ENCODE results near the gene ANO4.

Gene ANO4

GRCh38 chr12:100794441-100795173 lies at the start of gene ANO4:
Gene ANO4 (plus strand): TSS chr12:100794776. CDS start chr12:100901786, 107,010 bp downstream.
- DNase-seq = no peak

GRCh38 chr12:100745378-100746071 lies 49.1 kb upstream of the ANO4 start:
- no peak for DNase-seq

DNA sequence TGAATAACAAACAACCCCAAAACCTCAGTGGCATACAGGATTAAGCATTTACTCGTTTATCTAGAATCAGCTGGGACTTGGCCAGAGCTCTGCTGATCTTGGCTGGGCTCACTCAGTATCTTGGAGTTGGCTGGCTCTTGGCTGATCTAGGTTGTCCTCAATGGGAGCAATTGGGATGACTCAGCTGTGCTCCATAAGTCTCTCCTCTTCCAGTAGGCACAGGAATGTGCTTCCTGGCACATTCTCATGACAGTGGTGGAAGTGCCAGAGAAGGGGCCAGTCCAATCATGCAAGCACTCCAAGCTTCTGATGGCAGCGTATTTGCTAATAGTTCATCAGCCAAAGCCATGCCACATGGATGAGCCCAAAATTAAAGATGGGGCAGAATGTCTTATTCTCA lies 41.7 kb upstream of the ANO4 start:
- no peak for DNase-seq

- DNase-seq = no peak
Observed at GRCh38 chr12:100753837-100754236, 40.7 kb upstream of the ANO4 start.

DNA sequence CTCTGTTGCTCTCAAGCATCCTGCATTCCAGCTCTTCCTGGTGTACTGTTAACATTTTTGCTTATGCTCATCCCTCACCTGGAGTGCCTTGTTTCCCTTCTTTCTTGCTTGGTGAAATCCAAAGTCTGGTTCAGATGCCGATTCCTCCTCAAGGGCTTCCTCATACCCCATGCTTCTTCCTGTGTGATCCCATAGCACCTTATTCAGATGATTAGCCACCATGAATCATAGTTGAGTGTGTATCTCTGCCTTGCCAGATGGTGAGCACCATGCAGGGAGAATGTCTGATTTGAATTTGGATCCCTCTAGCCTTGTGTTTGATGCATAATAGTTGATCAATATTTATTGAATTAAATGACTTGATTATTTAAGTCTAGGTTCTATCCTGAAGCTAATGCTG lies 39.4 kb upstream of the ANO4 start:
- DNase-seq = no peak

DNA sequence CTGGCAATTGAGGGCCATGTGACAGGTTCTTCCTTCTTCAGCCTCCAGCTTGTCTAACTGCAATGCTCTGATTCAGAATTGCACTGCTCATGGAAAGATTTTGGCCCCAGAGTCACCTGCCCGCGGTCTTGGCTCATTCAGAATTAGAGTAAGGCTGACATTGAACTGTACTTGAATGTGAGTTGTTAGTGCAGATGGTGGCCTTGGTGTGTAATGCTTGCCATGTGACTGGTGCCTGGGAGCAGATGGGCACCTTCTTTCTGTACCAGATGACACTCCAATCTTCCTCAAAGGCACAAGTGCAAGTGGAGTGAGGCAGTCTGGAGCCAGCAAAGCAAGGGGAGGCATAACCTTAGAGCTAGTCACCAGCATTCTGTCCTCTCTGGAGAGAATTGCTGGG lies 36.5 kb upstream of the ANO4 start:
- no peak for DNase-seq

DNA sequence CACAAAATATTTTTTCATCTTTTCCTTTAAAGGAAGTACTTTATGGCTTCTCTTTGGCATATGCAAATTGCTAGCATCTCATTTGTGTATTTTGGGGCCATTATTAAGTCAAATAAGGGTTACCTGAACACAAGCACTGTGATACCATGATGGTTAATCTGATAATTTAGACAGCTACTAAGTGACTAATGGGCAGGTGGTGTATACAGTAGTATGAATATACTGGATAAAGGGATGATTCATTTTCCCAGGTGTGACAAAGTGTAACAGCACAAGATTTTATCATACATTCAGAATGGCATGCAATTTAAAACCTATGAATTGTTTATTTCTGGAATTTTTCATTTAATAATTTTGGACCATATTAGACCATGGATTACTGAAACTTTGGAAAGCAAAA lies 27.2 kb upstream of the ANO4 start:
- no peak for DNase-seq

DNA sequence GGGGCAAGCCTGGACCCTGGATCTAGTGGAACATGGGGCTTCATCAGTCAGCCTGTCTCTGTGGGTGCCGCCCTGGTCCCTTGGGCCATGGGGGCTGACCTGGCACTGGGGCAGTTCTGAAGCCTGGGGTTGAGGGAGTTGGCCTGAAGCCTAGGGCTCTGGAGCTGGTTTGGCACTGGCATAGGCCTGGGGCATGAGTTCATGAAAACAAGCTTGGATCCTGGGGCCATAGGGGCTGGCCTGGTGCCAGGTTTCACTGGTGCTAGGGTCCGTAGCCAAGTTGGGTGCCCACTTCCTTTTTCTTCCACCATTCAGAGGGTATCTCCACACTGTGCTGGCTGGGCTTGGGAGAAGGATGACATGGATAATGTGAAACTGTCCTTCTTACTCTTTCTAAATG lies 26.6 kb upstream of the ANO4 start:
- DNase-seq = no peak

DNA sequence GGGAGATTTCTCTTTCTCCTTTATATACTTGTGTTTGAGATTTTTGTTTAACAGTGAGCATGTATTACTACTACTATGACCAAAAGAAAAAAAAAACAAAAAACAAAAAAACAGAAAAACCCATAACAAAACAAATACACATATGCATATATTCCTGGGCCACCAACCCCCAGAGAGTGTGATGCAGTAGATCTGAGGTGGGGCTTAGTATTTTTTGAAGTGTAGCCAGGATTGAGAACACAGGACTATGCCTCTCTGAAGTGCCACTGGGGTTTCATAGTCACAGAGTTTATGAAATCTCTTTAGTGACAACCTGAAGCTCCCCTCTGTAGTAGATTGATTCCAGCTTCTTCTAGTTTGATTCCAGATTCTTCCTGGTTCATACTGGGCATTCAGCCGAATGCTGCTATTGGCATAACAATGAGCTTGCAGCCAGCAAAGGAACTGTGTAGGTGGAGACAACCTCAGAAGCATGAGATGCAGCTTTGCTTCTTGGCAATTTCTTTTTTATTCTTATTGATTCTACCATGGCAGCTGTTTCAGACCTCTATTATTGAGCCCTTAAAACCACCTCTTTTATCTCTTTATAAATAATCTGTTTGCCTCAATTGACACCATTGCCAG lies 15.5 kb upstream of the ANO4 start:
- no peak for DNase-seq

- DNase-seq = no peak
Observed at GRCh38 chr12:100789146-100789545, 5.4 kb upstream of the ANO4 start.

DNA sequence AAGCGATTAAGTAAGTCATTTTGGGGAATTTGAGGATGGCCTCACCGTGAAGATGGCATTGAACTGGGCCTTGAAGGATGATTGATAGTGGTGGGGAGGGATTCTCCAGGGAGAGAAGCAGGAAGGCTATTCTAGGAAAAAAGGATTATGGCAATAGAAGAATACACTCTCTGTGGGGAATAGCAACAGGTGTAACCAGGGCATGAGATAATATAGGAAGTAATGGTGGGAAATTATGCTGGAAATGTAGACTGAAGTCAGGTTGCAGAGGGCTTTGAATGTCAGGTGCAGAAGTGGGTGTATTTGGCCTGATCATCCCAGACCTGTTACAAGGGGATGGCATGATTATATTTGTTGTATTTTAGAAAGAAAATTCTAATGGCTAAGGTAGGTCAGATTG lies 4.6 kb upstream of the ANO4 start:
- DNase-seq = no peak

GRCh38 chr12:100790552-100790951 lies 4.0 kb upstream of the ANO4 start:
- DNase-seq = no peak

DNA sequence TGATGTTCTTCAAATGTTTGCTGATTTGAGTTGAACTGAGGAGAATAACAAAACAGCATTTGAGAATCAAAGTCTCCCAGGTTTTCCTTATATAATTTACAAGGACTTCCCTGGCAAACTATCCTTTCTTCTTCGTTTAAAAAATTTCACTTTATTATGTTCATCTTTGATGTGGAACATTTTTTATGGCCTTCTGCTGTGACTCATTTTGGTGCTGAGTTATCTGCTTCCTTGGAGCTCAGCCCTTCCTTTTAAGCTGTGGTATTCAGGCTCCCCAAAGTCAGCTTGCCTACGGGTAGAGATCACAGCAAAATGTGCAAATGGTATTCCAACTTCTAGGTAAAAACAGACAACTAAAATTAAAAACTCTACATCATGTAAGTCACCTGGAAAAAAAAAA lies 1.4 kb upstream of the ANO4 start:
- peak; percentile 3 for DNase-seq

DNA sequence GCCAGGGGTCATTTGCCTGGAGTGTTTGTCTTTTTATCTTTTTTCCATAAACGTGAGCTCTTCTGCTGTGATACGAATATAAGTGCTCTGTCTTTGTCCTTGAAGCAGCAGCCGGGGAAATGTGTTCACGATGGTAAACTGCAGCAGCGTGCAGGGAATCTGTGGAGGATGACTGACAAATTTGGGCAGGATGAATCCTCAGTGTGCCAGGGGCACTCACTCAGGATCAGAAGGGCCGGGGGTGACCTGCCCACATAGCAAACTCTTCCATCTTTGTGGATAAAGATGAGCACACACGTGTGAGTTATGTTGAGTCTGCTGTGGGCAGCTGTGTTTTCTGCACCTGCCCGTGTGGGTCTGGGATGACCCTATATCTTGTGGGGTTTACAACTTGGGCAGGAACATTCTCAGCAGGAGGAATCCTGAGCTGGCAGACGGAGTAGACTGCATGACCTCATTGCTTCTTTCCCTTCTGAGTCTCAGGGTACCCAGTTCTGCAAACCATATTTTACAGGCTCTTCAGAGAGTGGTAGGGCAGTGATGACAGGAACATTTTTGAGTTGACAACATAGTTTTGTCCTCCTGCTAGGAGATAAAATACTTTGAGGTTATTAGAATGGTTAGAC lies 711 bp downstream of the ANO4 start:
- no peak for DNase-seq

- DNase-seq = no peak
Observed at GRCh38 chr12:100795800-100796179, 1.2 kb downstream of the ANO4 start.

- no peak for DNase-seq
Observed at GRCh38 chr12:100796621-100797020, 2.0 kb downstream of the ANO4 start.

DNA sequence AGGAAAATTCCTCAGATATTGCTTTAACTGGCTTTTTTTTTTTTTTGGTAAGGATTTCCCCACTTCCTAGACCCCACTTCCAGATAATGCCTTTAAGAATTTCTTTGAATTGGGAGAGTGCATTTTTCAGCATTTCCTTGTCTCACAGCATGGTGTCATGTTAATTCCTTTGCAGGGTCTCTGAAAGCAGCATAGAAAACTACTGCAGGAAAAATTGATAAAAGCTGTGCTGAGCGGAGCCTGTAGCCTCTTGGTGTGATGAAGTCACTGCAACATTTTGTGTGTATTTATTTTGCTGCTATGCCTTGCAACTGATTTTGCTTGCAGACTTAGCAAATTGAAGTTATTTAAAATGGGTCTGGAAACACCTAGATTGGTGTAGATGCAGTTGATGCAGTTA lies 2.7 kb downstream of the ANO4 start:
- no peak for DNase-seq

DNA sequence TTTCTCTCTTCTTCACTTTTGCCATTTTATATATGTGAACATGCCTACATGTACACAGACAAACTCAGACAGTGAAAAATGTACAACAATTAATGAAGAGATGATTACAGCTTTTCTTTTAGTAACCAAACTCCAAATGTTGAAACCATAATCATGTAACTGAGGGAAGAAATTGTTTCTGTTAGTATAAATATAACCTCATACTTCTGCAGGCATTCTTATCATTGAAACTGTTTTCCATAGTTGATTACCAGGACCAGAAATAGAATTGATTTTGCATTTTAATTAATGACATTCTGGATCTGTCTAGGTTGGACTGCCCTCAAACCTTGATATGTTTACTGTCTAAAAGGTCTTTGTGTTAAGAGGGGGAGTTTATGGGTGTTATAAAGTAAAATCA lies 3.2 kb downstream of the ANO4 start:
- no peak for DNase-seq

- peak; percentile 2 for DNase-seq
Observed at GRCh38 chr12:100798286-100799160, 3.9 kb downstream of the ANO4 start.

GRCh38 chr12:100799770-100800169 lies 5.2 kb downstream of the ANO4 start:
- no peak for DNase-seq

- no peak for DNase-seq
Observed at GRCh38 chr12:100800723-100801122, 6.1 kb downstream of the ANO4 start.

DNA sequence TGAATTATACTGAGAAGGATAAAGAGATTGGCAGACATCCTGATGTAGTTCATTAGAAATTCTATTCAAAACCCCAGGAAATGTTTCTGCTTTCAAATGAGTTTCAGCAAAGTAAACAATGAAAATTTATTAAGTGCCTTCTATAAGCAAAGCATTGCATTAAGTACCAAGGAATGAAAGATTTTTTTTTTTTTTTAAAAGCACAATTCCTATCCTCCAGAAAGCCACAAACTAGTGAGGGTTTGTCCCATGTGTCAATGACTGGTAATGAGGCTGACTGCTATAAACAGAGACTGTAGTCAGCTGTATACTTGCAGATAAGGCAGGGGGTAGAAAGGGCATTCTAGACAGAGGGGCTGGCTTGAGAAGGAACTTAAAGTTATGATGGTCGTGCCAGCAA lies 6.7 kb downstream of the ANO4 start:
- no peak for DNase-seq

- no peak for DNase-seq
Observed at GRCh38 chr12:100808777-100809176, 14.2 kb downstream of the ANO4 start.
